Ramos (cell line): ENCODE measurements around the gene WHRN.

Experiments used
- in situ Hi-C: fragments of 300-500 bp; cut with MboI; formaldehyde crosslinking; loops from one replicate; pipeline ENCODE4 v1.14.3; 2022; ENCODE audit warnings: low sequenced_read_pairs; ENCODE audit not compliant: unreplicated experiment

The WHRN gene

GRCh38 chr9:114372921-114373448, 132.3 kb downstream of the WHRN start:
- in situ Hi-C loops = no loop called here

DNA sequence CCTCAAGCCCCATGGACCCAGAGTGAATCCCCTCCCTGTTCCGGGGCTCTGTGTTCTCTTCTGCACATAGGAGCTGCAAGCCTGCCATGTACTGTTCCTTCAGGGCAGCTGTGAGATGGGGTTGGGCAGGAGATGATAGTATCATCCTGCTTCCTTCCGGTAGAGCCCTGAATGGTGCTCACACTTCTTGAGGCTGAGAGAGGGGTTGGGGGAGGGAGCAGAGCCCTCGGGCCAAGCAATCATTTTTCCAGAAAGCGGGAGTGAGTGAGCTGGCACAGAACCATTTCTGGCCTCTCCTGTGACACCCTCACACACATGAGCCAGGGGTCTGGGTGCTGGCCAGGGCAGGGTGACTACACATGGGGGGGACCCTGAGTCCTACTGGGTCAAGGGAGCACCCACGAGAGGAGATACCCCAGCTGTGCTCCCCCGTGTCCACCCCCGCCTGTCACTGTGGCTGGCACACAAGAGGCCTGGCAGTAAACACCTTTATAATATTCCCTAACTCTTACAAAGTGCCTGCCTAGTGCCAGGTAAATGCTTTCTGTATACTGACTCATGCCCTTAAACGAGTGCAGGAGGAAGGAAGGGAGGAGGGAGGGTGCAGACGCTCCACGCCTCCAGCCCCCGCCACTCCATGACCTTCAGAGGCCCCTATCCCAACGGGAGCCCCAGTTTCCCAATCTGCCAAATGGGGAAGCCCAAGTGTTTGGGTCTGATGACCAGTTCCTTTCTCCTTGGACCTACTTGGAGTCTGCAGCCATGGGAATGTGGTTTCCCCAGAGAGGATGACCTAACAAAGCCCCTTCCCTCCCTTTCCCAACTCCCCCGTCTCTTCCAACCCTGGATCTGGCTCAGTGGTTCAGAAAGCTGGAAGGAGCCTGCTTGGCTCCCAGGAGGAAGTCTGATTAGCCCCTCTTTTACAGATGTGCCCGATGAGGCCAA, 133.0 kb downstream of the WHRN start:
- in situ Hi-C loops = no loop called here

DNA sequence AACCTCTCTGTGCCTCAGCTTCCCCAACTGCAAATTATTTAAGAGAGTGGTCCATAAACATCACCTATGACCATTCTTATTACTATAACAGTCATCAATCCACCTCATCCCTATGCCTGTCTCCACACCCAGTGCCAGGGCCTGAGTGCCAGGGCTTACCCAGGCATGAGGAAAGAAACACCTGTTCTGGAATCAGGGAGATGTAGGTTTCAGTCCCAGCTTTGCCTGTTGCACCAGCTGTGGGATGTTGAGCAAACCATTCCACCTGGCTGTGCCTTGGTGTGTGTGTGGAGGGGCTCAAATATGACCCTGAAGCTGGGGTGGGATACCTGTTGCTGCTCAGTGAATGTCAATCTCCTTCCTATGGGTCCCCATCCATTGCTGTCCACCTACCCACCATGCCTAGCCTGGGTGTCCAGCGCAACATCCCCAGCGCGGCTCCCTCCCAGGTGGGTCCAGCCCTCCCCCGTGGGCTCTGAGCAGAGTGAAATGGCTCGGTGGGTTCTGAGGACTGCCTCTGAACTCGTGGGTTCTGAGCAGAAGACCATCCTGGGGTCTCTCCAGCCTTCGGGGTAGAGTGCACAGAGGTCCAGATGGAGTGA, 133.8 kb downstream of the WHRN start:
- in situ Hi-C loops = no loop called here

GRCh38 chr9:114370968-114371320, 134.3 kb downstream of the WHRN start:
- in situ Hi-C loops = no loop called here

DNA sequence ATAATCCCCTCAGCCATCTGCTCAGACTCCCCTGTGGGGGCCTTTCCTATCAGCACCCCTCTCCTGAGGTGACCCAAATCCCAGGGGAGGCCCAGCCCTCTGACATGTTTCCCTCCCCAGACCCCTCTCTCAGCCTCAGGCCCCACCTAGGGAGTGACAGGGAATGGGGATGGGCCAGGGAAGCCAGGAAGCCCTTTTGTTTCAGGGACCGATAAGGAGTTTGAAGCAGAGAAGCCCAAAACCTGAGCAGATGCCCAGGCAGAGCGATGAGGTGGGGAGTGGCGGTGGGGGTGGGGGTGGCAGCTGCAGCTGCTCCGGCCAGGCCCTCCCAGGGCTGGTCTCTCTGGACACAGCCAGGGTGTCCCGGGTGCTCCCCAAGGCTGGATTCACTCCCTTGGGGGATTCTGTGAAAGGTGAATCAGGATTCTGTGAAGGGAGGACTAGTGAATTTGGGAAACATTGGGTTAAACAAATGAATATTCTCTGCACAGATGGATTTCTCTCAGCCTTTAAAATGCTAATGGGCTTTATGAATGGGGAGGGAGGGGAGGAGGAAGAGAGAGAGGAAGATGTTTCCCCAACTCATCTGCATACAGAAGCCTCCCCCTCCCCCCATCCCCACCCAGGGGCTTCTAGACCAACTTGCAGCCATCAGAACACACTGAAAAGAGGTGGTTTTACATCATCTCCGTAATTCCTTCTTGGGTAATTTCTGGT, 134.9 kb downstream of the WHRN start:
- in situ Hi-C loops = no loop called here

GRCh38 chr9:114369216-114370130, 135.8 kb downstream of the WHRN start:
- in situ Hi-C loops = no loop called here

DNA sequence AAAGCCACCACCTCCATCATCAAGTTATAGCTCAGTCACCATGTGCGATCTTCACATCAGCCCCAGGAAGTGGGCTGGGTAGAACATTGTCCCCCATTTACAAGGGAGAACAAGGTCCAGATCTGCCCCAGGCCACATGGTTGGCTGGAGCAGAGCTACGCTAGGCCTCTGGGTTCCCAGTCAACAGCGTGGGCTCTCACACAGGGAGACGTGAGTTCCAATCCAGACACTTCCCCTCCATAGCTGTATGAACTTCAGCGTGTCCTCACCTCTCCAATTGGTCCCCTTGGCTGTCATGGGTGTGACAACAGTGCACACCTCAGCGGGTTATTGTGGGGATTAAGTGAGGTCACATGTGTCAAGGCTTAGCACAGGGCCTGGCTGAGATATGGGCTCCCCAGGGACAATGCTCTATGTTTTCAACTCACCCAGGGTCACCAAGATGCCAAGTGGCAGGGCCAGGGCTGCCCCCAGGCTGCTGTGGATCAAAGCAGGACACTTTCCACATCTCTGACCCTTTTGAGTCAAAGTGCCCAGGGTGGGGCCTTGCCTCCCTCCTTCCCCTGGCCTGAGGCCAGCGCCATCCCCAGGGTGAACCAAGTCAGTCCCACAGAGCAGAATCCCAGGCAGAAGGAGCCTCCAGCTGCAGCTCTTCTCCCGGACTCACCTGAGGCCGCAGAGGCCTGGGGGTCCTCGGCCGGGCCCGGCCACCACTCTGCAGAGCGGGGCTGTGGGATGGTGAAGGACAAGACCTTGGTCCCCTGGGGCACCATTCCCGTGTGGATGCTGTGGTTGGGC, 137.3 kb downstream of the WHRN start:
- in situ Hi-C loops = no loop called here

GRCh38 chr9:114367366-114367765, 137.9 kb downstream of the WHRN start:
- in situ Hi-C loops = no loop called here

DNA sequence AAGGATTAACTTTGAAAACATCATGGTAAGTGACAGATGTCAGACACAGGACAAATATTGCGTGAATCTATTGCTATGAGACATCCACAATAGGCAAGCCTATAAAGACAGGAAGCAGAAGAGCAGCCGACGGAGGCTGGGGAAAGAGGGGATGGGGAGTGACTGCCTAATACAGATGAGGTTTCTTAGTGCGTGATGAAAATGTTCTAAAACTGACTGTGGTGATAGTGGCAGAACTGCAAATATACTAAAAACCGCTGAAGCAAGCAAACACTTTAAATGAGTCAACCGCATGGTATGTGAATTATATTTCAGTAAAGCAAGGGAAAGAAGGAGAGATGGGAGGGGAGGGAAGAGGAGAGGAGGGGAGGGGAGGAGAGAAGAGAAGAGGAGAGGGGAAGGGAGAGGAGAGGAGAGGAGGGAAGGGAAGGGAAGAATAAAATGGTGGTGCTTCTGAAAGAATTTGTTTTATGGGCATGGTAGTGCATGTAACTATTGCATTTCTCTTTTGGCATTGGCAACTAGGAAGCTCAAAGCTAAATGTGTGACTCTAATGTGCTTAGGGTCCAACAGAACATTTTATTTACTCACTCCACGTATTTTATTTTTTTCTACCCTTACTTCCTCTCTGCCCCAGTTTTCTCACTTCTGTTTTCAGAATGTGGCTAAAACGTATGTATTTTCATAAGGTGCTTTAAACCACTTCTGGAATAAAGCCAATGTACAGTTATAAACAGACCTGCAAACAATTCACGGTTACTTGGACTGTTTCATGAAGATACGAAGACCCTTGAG, 138.7 kb downstream of the WHRN start:
- in situ Hi-C loops = no loop called here

DNA sequence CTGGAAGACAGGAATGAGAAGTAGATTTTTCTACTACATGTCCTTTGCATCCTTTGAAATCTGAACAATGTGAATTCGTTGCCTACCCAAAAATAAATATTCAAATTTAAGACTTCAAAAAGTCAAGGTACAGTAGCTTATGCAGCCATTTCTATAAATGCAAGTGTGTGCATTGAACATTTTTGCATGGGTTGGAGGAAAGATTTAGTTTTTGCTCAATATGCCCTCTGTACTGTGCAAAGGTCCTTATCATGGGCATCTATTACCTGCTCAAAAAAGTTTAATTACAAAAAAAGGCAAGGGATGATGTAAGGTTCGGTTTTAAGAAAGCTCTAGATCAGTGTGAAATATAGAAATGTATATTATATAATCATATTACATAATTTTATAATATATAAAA, 140.1 kb downstream of the WHRN start:
- in situ Hi-C loops = no loop called here

DNA sequence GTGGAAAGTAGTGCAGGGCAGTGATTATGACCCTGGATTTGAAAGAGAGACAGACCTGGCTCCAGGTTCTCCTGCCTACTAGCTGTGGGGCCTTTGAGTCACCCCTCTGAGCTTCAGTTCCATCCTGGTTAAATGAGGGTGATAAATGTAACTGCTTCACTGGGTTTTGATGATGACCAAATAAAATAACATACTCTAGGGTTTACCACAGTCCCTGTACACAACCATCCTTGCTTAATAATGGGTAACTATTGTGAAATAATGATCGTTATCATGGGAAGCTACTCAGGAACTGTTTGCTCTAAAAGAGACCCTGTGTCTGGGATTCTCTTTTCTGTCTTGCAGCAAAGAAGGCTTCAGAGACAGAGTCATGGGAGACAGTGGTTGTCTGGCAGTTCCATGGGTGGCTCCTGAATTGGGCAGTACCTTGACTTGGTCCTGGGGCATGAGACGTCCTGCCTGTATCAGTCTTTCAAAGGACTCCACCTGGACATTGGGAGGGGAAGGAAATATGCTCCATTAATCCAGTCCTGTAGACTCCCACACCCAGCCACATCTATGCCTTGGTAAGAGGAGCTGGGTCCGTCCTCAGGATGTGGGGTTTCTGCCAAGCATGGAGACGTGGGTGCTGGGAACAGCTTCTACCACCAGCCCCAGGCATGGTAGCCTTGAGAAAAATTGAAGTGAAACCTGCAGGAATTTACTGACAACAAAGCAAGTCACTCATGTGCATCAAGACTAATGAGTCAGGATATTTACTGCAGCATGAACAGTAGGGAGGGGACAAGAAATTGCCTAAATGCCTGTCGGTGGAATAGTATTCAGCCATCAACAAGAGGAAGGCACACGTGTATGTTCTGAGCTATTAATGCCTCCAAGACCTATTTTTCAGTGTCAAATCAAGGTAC, 140.9 kb downstream of the WHRN start:
- in situ Hi-C loops = no loop called here

GRCh38 chr9:114363424-114363823, 141.8 kb downstream of the WHRN start:
- in situ Hi-C loops = no loop called here

DNA sequence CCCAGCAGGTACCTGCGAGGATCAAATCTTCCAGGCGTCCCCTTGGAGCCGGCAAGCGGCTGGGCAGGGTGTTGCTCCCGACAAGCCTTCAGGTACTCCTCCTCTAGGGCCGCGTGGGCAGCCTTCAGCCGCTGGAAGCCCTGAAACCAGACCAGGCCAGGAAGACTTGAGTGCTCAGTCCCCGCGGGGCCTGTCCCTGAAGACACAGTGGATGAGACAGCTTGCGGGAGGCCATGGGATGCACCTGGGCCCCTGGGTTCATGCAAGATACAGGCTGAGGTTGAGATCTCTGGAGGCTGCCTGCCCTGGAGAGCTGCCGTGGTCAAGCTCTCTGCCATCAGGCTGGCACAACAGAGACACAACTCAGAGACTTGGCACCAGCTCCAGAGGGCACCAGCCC, 142.9 kb downstream of the WHRN start:
- in situ Hi-C loops = no loop called here

GRCh38 chr9:114361542-114361941, 143.7 kb downstream of the WHRN start:
- in situ Hi-C loops = no loop called here

DNA sequence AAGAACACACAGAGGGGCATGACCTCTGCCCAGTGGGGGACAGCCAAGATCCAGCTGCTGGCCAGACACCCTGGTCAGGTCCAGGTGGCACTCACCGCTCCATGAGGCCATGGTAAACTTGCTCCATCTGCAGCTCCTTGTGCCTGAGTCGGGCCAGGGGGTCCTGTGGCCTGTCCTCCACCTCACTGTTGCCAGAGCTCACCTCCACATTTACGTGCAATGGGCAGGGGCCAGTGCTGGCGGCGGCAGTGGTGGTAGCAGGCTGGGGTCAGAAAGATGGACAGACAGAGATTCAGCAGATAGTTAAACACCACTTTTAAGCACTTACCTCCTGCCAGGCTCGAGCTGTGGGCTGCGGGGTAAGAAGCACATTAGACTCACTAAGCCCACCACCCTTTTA, 145.5 kb downstream of the WHRN start:
- in situ Hi-C loops = no loop called here

- in situ Hi-C loops = no loop called here
Measured at GRCh38 chr9:114357911-114358328, 147.4 kb downstream of the WHRN start.

DNA sequence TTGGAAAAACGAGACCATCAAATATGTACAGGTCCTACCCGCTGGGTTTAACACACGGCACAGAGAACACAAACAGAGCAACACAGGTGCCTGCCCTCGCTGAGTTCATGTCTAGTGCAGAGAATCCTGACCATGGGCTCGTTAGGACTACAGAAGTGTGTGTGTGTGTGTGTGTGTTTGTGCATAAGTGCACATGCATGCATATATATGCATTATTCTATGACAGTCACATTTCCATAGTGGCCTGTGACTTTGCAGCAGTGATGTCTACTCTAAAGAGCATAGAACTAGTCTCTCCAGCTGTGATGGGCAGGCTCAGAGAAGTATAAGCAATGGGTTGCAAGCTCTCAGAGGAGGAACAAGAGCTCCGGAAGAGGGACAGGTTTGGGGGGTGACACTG, 147.9 kb downstream of the WHRN start:
- in situ Hi-C loops = no loop called here
